ENCODE measurements around the gene OR2T33.
"Not testable (repeated sequence)": the region's sequence is repeated elsewhere in the genome, so short reads cannot be mapped to it uniquely, and the experiment has no call there.

The OR2T33 gene, protein sequence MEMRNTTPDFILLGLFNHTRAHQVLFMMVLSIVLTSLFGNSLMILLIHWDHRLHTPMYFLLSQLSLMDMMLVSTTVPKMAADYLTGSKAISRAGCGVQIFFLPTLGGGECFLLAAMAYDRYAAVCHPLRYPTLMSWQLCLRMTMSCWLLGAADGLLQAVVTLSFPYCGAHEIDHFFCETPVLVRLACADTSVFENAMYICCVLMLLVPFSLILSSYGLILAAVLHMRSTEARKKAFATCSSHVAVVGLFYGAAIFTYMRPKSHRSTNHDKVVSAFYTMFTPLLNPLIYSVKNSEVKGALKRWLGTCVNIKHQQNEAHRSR

GRCh38 chr1:248277876-248278275 is at the start of gene OR2T33:
TSS of gene OR2T33 (minus strand) at chr1:248277976. CDS start at chr1:248273814, 4,162 bp downstream.
- no peak for DNase-seq

- DNase-seq = no peak
These were observed 46.7 kb upstream of the OR2T33 start, which contains the start of gene OR2M7 for GRCh38 chr1:248324468-248324867. TSS of gene OR2M7 (minus strand) at chr1:248324568. CDS start at chr1:248324568, 0 bp downstream.

- DNase-seq = no peak
These were observed 39.0 kb upstream of the OR2T33 start for GRCh38 chr1:248316796-248317195.

DNA sequence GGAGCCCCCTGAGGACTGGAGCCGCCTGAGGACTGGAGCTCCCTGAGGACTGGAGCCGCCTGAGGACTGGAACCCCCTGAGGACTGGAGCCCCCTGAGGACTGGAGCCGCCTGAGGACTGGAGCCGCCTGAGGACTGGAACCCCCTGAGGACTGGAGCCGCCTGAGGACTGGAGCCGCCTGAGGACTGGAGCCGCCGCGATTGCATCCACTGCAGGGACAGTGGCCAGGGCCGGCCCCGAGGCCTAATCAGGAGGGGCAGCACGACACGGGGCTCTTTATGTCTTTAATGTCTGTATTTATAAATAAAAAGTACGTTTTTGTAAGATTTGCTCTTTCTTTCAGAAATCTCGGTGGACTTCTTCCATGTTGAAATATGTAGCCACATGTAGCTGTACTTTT is 29.0 kb upstream of the OR2T33 start:
- not testable (repeated sequence) for DNase-seq

DNA sequence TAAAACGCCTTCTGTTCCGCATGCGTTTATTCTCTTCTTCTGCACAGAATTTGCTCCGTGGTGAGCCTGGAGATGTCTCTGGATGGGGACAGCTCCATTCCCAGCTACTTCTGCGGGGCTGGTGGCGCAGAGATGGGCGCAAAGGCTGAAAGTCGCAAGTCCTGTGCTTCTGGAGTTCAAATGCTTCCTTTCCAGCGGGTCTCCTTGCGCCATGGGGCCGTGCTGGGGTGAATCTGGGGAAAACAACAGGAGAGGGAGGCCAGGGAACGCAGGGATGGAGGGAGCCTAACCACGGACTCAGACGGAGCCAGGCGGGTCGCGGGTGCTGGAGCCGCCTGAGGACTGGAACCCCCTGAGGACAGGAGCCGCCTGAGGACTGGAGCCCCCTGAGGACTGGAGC is 28.3 kb upstream of the OR2T33 start:
- no peak for DNase-seq

DNA sequence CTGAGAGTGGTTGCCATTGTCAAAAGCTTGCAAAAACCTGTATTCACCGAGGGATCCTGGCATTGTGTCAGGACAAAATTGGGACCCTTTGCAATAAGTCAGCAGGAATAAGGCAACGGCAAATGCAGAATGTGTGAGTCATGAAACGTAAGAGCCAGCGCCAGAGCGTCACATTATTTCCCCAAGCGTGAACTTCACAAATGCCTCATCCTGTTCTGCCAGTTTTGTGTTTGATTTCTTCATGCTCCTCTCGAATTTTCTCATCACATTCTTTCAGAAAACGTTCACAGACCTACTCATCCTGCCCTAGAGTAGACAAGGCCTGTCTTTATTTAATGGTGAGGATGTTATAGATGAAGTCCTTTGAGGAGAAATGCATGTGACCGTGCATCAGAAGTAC is 27.9 kb upstream of the OR2T33 start:
- not testable (repeated sequence) for DNase-seq

DNA sequence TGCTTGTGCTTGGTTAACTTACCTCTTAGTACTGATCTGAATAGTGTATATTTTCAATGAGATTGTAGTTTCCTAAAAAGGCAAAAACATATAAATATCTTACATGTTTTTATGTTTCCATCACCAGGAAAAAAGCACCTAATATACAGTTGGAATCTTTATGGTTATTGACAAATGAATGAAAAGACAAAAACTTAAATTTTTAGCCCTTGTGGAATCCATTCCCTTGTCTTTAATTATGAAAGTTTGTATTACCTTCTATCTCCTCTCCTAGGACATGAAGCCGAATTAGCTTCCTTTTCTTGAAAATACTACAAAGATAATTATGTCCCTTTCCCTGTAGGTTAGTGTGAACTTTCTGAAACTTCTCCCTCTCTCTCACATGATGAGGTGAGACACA is 25.5 kb upstream of the OR2T33 start, which contains the start of gene OR2T12:
OR2T12 (minus strand) TSS at position 101 of the 400 bp plus-strand sequence. CDS start 7,846 bp downstream, outside the sequence.
- DNase-seq = no peak

- DNase-seq = no peak
These were observed 10.6 kb upstream of the OR2T33 start for GRCh38 chr1:248288391-248288790.

GRCh38 chr1:248273225-248273624 is 4.6 kb downstream of the OR2T33 start:
- not testable (repeated sequence) for DNase-seq

- no peak for DNase-seq
These were observed 9.6 kb downstream of the OR2T33 start for GRCh38 chr1:248268178-248268577.

- not testable (repeated sequence) for DNase-seq
These were observed 18.5 kb downstream of the OR2T33 start for GRCh38 chr1:248259309-248259708.

GRCh38 chr1:248243204-248243603 is 34.6 kb downstream of the OR2T33 start:
- DNase-seq = no peak

GRCh38 chr1:248239478-248239877 is 38.3 kb downstream of the OR2T33 start:
- no peak for DNase-seq

- no peak for DNase-seq
These were observed 46.7 kb downstream of the OR2T33 start, which contains the start of gene OR2M4 for GRCh38 chr1:248231117-248231516. TSS of gene OR2M4 (plus strand) at chr1:248231417. CDS start at chr1:248238929, 7,512 bp downstream.

GRCh38 chr1:248229360-248229908 is 48.3 kb downstream of the OR2T33 start:
- no peak for DNase-seq

DNA sequence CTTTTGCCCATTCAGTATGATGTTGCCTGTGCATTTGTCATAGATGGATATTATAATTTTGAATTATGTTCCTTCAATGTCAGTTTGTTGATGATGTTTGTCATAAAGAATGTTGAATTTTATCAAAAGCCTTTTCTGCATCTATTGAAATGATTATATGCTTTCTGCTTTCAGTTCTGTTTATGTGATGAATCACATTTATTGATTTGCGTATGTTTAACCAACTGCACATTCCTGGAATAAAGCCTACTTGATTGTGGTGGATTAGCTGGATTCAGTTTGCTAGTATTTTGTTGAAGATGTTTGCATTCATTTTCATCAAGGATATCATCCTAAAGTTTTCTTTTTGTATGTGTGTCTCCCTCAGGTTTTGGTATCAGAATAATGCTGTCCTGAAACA is 52.2 kb downstream of the OR2T33 start:
- no peak for DNase-seq

Measured in NCI-H2107 (cell line).